Measurements from ENCODE around the gene EHD1. TPM values are rescaled to one million over a fixed set of nuclear protein-coding genes. Genes with fewer than 3 reads are reported as not detected.

The EHD1 gene
- polyA plus RNA-seq, 2 donors = 16.1 to 28.7 TPM

DNA sequence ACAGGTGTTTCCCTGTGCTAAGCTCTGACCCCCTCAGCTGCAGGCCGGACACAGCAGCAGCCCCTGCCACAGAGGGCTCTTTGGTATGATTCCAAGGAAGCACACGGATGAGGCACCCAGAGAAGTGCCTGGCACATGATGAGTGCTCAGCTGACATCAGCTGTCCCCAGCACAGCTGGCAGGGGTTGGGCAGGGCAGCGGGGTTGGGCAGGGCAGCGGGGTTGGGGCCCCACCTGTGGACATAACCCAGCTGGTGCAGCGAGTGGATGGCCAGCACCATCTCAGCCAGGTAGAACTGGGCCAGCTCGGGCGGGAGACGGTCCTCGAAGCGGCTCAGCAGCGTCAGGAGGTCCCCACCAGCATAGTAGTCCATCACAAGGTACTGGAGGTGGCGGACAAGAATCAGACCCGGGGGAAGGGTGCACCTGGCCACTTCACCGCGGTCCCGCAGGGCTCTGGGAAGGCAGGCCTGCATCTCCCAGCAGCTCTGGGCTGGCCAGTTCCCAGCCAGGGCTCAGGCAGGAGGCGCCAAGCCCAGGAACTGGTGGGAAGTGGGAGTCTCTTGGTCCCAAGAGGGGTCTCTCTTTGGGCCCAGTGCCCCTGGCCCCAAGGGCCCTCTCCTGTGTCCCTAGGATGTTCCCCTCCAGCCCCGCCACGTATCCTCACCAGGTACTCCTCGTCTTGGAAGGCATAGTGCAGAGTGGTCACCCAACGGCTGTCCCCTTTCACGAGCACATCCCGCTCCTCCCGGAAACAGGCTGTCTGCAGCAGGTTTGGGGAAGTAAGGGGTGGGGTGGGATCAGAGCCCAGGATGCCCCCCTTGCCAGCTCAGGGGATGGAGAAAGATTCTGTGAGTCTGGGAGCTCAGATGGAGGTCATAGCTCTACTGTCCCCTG, 38.3 kb downstream of the EHD1 start:
- WGBS, 2 donors = 88% methylated on average over 24 of the region's 24 CpGs
- peaks cover 0 to 45% of the 10 kb centered on the region in 2 donors for H3K36me3 ChIP-seq (ENCODE audit: control insufficient read depth in 2 of 2, insufficient read depth in 2 of 2, low read length in 1 of 2)

DNA sequence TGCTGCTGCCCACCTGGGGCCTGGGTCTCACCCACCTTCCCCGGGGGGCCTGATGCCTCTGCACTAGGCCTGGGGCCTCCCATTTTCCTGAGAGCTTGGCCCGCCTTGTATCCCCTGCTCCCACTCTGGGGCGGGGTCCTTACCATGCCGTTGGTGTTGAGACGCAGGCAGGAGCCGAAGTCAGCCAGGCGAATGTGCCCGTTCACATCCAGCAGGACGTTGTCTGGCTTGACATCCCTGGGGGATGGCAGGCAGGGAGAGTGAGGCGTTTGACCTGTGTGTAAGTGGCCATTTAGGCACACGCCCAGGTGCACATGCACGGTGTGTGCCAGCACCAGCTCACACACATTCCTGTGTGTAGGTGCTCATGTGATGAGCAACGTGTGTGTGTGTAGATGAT, 39.1 kb downstream of the EHD1 start:
- no peaks in the 10 kb centered on the region for H3K9me3 ChIP-seq (ENCODE audit: control insufficient read depth in 2 of 2, insufficient read depth in 1 of 2, low read depth in 1 of 2, low read length in 1 of 2)
- H3K27ac ChIP-seq (ENCODE audit: low read depth in 2 of 2, low read length in 1 of 2) = no peak overlapping the region
- peaks cover 0 to 53% of the 10 kb centered on the region in 2 donors for H3K36me3 ChIP-seq (ENCODE audit: control insufficient read depth in 2 of 2, insufficient read depth in 2 of 2, low read length in 1 of 2)
- H3K27me3 ChIP-seq (ENCODE audit: control insufficient read depth in 1 of 2, insufficient read depth in 2 of 2, low read length in 2 of 2) = no peaks in the 10 kb centered on the region
- WGBS, 2 donors = 80 to 87% methylated on average over 13 of the region's 13 CpGs
- peaks cover 0 to 26% of the 10 kb centered on the region in 2 donors for H3K4me1 ChIP-seq (ENCODE audit: control insufficient read depth in 2 of 2, insufficient read depth in 2 of 2, low read length in 1 of 2)
- no peak overlapping the region for H3K4me3 ChIP-seq (ENCODE audit: low read depth in 1 of 2, low read length in 2 of 2)

More for the DNA sequence above, 38.3 kb downstream of the EHD1 start:
- Histone ChIP-seq H3K4me1 (ENCODE audit: control insufficient read depth in 2 of 2, insufficient read depth in 2 of 2, low read length in 1 of 2) (peaks cover 0 to 25% of the 10 kb centered on the region in 2 donors), H3K9me3 (ENCODE audit: control insufficient read depth in 2 of 2, insufficient read depth in 1 of 2, low read depth in 1 of 2, low read length in 1 of 2) (no peaks in the 10 kb centered on the region), H3K4me3 (ENCODE audit: low read depth in 1 of 2, low read length in 2 of 2) (no peak overlapping the region), H3K27me3 (ENCODE audit: control insufficient read depth in 1 of 2, insufficient read depth in 2 of 2, low read length in 2 of 2) (no peaks in the 10 kb centered on the region), H3K27ac (ENCODE audit: low read depth in 2 of 2, low read length in 1 of 2) (peak overlapping the region in 1 of 2 donors; percentile 8)

DNA sequence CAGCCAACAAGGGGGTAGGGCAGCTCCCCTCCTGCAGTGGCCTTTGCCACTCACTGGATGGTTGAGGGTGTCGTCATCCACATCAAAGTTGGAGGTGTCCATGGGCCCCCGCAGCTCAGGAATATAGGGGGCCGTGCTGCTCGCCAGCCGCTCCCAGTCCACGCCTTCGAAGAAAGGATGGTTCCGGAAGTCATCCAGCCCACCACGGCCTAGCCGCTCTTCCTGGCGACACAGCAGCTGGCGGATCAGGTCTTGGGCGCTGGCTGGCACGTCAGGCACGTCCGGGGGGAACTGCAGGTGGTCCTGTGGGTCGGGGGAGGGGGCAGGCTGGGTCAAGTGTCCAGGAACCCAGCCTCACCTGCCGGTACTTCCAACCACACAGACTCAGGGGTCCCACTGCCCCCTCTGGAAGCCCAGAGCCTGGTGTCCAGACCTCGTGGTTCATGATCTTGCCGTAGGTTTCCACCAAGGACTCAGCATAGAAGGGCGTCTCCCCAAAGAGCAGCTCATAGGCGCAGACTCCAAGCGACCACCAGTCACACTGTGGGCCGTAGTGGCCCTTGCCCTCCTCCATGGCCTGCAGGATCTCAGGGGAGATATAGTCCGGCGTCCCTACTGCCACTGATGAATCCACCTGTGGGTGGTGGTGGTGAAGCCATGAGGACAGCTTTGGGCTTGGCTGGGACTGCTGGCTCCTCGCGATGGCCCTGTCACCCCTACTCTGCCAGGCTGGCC, 39.7 kb downstream of the EHD1 start:
- Histone ChIP-seq H3K27ac (ENCODE audit: low read depth in 2 of 2, low read length in 1 of 2) (no peak overlapping the region), H3K9me3 (ENCODE audit: control insufficient read depth in 2 of 2, insufficient read depth in 1 of 2, low read depth in 1 of 2, low read length in 1 of 2) (no peaks in the 10 kb centered on the region), H3K27me3 (ENCODE audit: control insufficient read depth in 1 of 2, insufficient read depth in 2 of 2, low read length in 2 of 2) (no peaks in the 10 kb centered on the region), H3K4me3 (ENCODE audit: low read depth in 1 of 2, low read length in 2 of 2) (no peak overlapping the region), H3K36me3 (ENCODE audit: control insufficient read depth in 2 of 2, insufficient read depth in 2 of 2, low read length in 1 of 2) (peaks cover 0 to 58% of the 10 kb centered on the region in 2 donors), H3K4me1 (ENCODE audit: control insufficient read depth in 2 of 2, insufficient read depth in 2 of 2, low read length in 1 of 2) (peaks cover 0 to 26% of the 10 kb centered on the region in 2 donors)
- WGBS, 2 donors = 91% methylated on average over 28 of the region's 28 CpGs

DNA sequence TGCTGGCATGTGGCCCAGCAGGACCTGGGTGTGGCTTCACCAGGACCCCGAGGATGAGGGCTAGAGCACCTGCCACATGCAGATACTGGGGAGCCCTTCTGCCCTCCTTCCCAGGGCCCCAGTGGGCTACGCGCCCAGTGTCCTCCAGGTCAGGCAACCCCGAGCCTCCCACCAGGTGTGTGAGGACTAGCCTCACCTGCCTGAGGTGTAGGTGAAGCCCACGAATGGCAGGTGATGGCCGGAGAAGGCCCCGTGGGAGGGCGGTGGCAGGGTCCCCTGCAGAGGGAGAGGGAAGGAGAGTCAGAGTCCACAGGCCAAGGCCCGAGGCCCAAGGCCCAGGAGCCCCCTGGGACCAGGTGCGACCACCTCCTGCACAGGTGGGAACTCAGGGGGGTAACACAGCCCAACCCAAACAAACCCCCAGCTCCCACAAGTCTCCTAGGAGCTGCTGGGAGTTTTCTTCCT, 40.5 kb downstream of the EHD1 start:
- Histone ChIP-seq H3K27me3 (ENCODE audit: control insufficient read depth in 1 of 2, insufficient read depth in 2 of 2, low read length in 2 of 2) (no peaks in the 10 kb centered on the region), H3K27ac (ENCODE audit: low read depth in 2 of 2, low read length in 1 of 2) (no peak overlapping the region), H3K4me3 (ENCODE audit: low read depth in 1 of 2, low read length in 2 of 2) (no peak overlapping the region), H3K9me3 (ENCODE audit: control insufficient read depth in 2 of 2, insufficient read depth in 1 of 2, low read depth in 1 of 2, low read length in 1 of 2) (no peaks in the 10 kb centered on the region), H3K36me3 (ENCODE audit: control insufficient read depth in 2 of 2, insufficient read depth in 2 of 2, low read length in 1 of 2) (peaks cover 2 to 66% of the 10 kb centered on the region in 2 donors), H3K4me1 (ENCODE audit: control insufficient read depth in 2 of 2, insufficient read depth in 2 of 2, low read length in 1 of 2) (peaks cover 0 to 26% of the 10 kb centered on the region in 2 donors)
- 87 to 92% methylated on average over 10 of the region's 10 CpGs for WGBS, 2 donors

DNA sequence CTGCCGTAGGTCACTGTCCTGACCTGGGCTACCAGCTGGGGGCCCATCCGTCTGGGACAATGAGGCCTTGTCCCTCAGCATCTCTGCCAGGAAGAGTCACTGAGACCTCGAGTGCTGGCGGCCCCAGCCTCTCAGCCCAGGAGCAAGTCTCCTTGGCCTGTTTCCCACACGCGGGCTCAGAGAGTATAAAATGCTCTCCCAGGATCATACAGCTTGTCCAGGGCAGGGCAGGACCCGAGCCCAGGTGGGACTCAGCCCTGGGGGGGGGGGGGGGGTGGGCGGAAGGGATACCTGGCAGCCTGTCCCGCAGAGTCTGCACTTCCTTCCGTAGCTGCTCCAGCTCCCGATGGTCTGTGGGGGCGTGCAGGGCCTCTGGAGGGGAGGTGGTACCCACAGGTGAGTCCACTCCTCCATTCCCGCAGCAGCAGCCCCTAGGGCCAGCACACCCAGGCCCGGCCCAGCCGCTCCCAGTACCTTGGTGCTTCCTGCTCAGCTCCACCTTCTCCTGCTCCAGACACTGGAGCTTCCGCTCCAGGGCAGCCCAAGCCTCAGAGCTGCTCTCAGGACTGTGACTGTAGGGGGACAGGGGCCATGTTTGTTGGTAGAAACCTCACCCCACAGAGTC, 41.9 kb downstream of the EHD1 start:
- Histone ChIP-seq H3K4me3 (ENCODE audit: low read depth in 1 of 2, low read length in 2 of 2) (no peak overlapping the region), H3K36me3 (ENCODE audit: control insufficient read depth in 2 of 2, insufficient read depth in 2 of 2, low read length in 1 of 2) (peaks cover 6 to 79% of the 10 kb centered on the region in 2 donors), H3K4me1 (ENCODE audit: control insufficient read depth in 2 of 2, insufficient read depth in 2 of 2, low read length in 1 of 2) (peaks cover 0 to 18% of the 10 kb centered on the region in 2 donors), H3K9me3 (ENCODE audit: control insufficient read depth in 2 of 2, insufficient read depth in 1 of 2, low read depth in 1 of 2, low read length in 1 of 2) (no peaks in the 10 kb centered on the region), H3K27me3 (ENCODE audit: control insufficient read depth in 1 of 2, insufficient read depth in 2 of 2, low read length in 2 of 2) (no peaks in the 10 kb centered on the region), H3K27ac (ENCODE audit: low read depth in 2 of 2, low read length in 1 of 2) (peak overlapping the region; percentile 36 to 66)
- WGBS, 2 donors = 69 to 72% methylated on average over 15 to 16 of the region's 16 CpGs

DNA sequence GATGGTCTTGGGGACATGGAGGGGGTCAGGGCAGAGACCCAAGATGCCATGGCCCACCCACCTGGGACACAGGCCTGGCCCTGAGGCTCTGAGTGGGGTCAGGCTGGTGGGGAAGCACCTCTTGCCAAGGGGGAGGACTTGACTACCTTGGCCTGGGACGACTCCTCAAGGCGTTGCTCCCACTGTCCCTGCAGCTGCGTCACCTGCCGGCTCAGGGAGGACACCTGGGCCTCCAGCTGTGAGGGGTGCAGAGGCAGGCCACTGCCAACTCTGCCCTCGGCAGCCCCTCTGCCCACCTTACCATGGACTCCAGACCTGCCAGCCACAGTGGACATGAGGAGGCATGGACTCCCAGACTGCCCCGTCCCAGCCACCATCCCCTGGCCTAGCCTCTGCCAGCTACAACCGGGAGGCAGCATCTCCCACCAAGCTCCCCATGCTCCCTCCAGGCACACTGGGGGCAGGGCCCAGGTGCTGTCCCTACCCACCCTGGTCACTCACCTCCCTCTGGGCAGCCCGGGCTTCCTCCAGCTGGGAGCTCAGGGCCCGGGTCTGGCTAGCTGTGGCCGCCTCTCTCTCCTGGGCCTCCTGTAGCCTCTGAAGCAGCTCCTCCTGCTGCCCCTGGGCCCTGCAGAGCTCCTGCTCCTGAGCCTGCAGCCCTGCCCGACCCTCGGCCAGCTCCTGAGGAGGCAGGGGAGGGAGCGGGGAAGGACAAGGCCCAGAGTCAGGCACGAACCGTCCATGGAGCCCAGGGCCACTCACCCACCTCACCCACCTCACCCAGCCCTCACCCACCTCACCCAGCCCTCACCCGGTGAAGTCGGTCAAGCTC, 42.6 kb downstream of the EHD1 start:
- Histone ChIP-seq H3K27ac (ENCODE audit: low read depth in 2 of 2, low read length in 1 of 2) (peak overlapping the region; percentile 36 to 66), H3K9me3 (ENCODE audit: control insufficient read depth in 2 of 2, insufficient read depth in 1 of 2, low read depth in 1 of 2, low read length in 1 of 2) (no peaks in the 10 kb centered on the region), H3K27me3 (ENCODE audit: control insufficient read depth in 1 of 2, insufficient read depth in 2 of 2, low read length in 2 of 2) (no peaks in the 10 kb centered on the region), H3K36me3 (ENCODE audit: control insufficient read depth in 2 of 2, insufficient read depth in 2 of 2, low read length in 1 of 2) (peaks cover 6 to 83% of the 10 kb centered on the region in 2 donors), H3K4me1 (ENCODE audit: control insufficient read depth in 2 of 2, insufficient read depth in 2 of 2, low read length in 1 of 2) (peaks cover 0 to 18% of the 10 kb centered on the region in 2 donors), H3K4me3 (ENCODE audit: low read depth in 1 of 2, low read length in 2 of 2) (no peak overlapping the region)
- 69 to 72% methylated on average over 16 to 17 of the region's 17 CpGs for WGBS, 2 donors

DNA sequence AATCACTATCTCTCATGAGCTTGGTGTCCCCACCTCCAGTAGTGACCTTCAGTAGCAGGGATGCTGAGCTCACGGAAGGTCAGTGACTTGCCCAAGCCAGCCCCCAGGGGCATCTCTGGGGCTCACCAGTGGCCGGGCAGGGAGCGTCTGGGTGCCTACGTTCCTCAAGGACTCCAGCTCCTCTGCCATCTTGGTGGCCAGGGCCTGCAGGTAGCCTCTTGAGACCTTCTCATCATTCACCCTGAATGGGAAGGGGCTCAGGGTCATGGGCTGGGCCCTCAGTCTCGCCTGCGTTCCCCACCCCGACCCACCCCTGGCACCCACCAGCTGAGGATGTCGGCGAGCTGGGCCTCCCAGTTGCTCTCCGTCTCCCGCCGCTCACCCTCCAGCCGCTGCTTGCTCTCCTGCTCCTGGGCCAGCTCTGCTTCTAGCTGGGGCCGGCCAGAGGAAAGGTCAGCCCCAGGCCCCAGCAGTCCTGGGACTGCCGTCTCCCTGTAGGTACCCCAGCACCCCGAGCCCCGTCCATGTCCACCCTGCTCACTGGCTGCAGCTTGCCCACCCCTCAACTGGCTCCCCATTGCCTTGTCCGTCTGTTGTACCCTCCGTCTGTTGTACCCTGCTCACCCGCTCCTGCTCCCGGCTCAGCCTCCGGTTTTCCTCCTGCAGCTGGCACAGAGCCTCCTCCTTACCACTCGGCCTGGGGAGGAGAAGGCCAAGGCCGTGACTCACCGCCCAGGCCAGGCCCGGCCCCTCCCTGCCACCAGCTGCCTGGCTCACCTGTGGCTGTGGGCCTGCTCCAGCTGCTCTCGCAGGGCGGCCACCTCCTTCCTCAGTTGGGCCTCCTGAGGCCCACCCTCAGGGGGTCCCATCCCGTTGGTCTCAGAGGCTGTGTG, 43.5 kb downstream of the EHD1 start:
- Histone ChIP-seq H3K27ac (ENCODE audit: low read depth in 2 of 2, low read length in 1 of 2) (peak overlapping the region; percentile 36 to 66), H3K36me3 (ENCODE audit: control insufficient read depth in 2 of 2, insufficient read depth in 2 of 2, low read length in 1 of 2) (peaks cover 6 to 85% of the 10 kb centered on the region in 2 donors), H3K9me3 (ENCODE audit: control insufficient read depth in 2 of 2, insufficient read depth in 1 of 2, low read depth in 1 of 2, low read length in 1 of 2) (no peaks in the 10 kb centered on the region), H3K27me3 (ENCODE audit: control insufficient read depth in 1 of 2, insufficient read depth in 2 of 2, low read length in 2 of 2) (no peaks in the 10 kb centered on the region), H3K4me3 (ENCODE audit: low read depth in 1 of 2, low read length in 2 of 2) (no peak overlapping the region), H3K4me1 (ENCODE audit: control insufficient read depth in 2 of 2, insufficient read depth in 2 of 2, low read length in 1 of 2) (peaks cover 0 to 18% of the 10 kb centered on the region in 2 donors)
- WGBS, 2 donors = 70 to 74% methylated on average over 28 to 29 of the region's 29 CpGs

DNA sequence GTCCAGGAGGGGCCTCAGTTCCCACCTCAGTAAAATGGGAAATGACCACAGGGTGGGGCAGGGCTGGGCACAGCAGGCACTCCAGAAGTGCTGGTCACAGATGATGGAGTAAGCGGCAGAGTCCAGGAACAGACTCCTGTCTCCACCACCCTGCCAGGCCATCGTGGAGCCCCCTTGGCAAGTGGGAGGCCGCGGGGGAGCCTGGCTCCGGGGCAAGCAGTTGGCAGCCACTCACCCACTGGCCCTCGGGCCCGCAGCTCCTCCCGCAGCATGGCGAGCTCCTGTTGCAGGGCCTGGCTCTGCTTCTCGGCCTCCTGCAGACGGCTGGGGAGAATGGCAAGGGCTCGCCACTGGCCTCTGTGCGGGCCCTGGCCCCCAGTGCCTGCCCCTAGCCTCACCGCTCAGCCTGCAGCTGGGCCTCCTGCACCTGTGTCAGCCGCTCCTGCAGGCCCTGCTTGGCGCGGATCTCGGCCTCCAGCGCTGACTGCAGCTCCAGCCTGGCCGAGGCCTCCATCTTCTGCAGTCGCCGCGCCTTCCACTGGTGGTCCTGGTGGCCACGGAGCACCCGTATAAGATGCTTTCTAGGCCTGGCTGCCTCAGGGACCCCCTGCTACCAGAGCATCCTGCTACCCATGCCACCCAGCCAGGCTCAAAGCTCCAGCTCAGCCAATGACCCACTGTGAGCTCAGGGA, 44.2 kb downstream of the EHD1 start:
- H3K27ac ChIP-seq (ENCODE audit: low read depth in 2 of 2, low read length in 1 of 2) = no peak overlapping the region
- peaks cover 0 to 18% of the 10 kb centered on the region in 2 donors for H3K4me1 ChIP-seq (ENCODE audit: control insufficient read depth in 2 of 2, insufficient read depth in 2 of 2, low read length in 1 of 2)
- 88 to 90% methylated on average over 23 to 25 of the region's 25 CpGs for WGBS, 2 donors

More for the DNA sequence above, 44.2 kb downstream of the EHD1 start:
- no peaks in the 10 kb centered on the region for H3K9me3 ChIP-seq (ENCODE audit: control insufficient read depth in 2 of 2, insufficient read depth in 1 of 2, low read depth in 1 of 2, low read length in 1 of 2)
- H3K27me3 ChIP-seq (ENCODE audit: control insufficient read depth in 1 of 2, insufficient read depth in 2 of 2, low read length in 2 of 2) = no peaks in the 10 kb centered on the region
- H3K4me3 ChIP-seq (ENCODE audit: low read depth in 1 of 2, low read length in 2 of 2) = no peak overlapping the region
- peaks cover 6 to 86% of the 10 kb centered on the region in 2 donors for H3K36me3 ChIP-seq (ENCODE audit: control insufficient read depth in 2 of 2, insufficient read depth in 2 of 2, low read length in 1 of 2)
